ENCODE data around the gene FNDC3B. TPM values are rescaled to one million over a fixed set of nuclear protein-coding genes. Genes with fewer than 3 reads are reported as not detected.

Gene FNDC3B
- total and polyA plus RNA-seq, 4 donors, result 13.3 to 175 (median 100) TPM

- Histone ChIP-seq H3K4me3 (no peak overlapping the region), H3K27me3 (ENCODE audit: control insufficient read depth in 3 of 3, insufficient read depth in 3 of 3, low read length in 2 of 3) (no peaks in the 10 kb centered on the region), H3K4me1 (ENCODE audit: control insufficient read depth in 5 of 5, insufficient read depth in 5 of 5, low read length in 5 of 5) (peaks cover 0 to 5% (median 3%) of the 10 kb centered on the region in 5 donors), H3K9ac (ENCODE audit: insufficient read depth in 1 of 2, low read length in 2 of 2) (no peak overlapping the region), H3K36me3 (ENCODE audit: control insufficient read depth in 4 of 4, insufficient read depth in 4 of 4, low read length in 4 of 4) (peaks cover under 1 to 5% (median 3%) of the 10 kb centered on the region in 4 donors), H3K27ac (ENCODE audit: low read depth in 1 of 2, low read length in 1 of 2) (no peak overlapping the region), H3K9me3 (ENCODE audit: control insufficient read depth in 4 of 4, insufficient read depth in 3 of 4, low read length in 3 of 4) (no peaks in the 10 kb centered on the region)
- no peak for ATAC-seq (ENCODE audit: insufficient read depth, low FRiP score)
- no peak for DNase-seq
- TF ChIP-seq CTCF (IDR thresholded peaks at IDR 0.05; ENCODE audit: control extremely low read depth, extremely low read depth), result no peak
- WGBS, 2 donors, result 61 to 64% methylated on average over 2 of the region's 2 CpGs
These were observed 229.5 kb downstream of the FNDC3B start for GRCh38 chr3:172268868-172269267.

GRCh38 chr3:172270557-172271166, 231.3 kb downstream of the FNDC3B start:
- no peak for TF ChIP-seq CTCF (IDR thresholded peaks at IDR 0.05; ENCODE audit: control extremely low read depth, extremely low read depth)
- no peak for ATAC-seq (ENCODE audit: insufficient read depth, low FRiP score)
- no peak overlapping the region for H3K9ac ChIP-seq (ENCODE audit: insufficient read depth in 1 of 2, low read length in 2 of 2)
- H3K36me3 ChIP-seq (ENCODE audit: control insufficient read depth in 4 of 4, insufficient read depth in 4 of 4, low read length in 4 of 4), result peaks cover 0 to 8% (median 4%) of the 10 kb centered on the region in 4 donors
- H3K27ac ChIP-seq (ENCODE audit: low read depth in 1 of 2, low read length in 1 of 2), result no peak overlapping the region
- no peaks in the 10 kb centered on the region for H3K9me3 ChIP-seq (ENCODE audit: control insufficient read depth in 4 of 4, insufficient read depth in 3 of 4, low read length in 3 of 4)
- no peak for DNase-seq
- WGBS, 2 donors, result 71 to 92% methylated on average over 4 of the region's 4 CpGs
- H3K4me3 ChIP-seq, result no peak overlapping the region
- H3K27me3 ChIP-seq (ENCODE audit: control insufficient read depth in 3 of 3, insufficient read depth in 3 of 3, low read length in 2 of 3), result no peaks in the 10 kb centered on the region
- peaks cover 0 to 5% (median 0%) of the 10 kb centered on the region in 5 donors for H3K4me1 ChIP-seq (ENCODE audit: control insufficient read depth in 5 of 5, insufficient read depth in 5 of 5, low read length in 5 of 5)

- Histone ChIP-seq H3K27ac (ENCODE audit: low read depth in 1 of 2, low read length in 1 of 2) (no peak overlapping the region), H3K4me3 (no peak overlapping the region), H3K4me1 (ENCODE audit: control insufficient read depth in 5 of 5, insufficient read depth in 5 of 5, low read length in 5 of 5) (peaks cover 0 to 5% (median under 1%) of the 10 kb centered on the region in 5 donors), H3K9me3 (ENCODE audit: control insufficient read depth in 4 of 4, insufficient read depth in 3 of 4, low read length in 3 of 4) (no peaks in the 10 kb centered on the region), H3K36me3 (ENCODE audit: control insufficient read depth in 4 of 4, insufficient read depth in 4 of 4, low read length in 4 of 4) (peaks cover 0 to 10% (median 1%) of the 10 kb centered on the region in 4 donors), H3K27me3 (ENCODE audit: control insufficient read depth in 3 of 3, insufficient read depth in 3 of 3, low read length in 2 of 3) (no peaks in the 10 kb centered on the region), H3K9ac (ENCODE audit: insufficient read depth in 1 of 2, low read length in 2 of 2) (no peak overlapping the region)
- WGBS, 2 donors, result 92 to 94% methylated on average over 9 of the region's 9 CpGs
- no peak for ATAC-seq (ENCODE audit: insufficient read depth, low FRiP score)
- no peak for DNase-seq
- no peak for TF ChIP-seq CTCF (IDR thresholded peaks at IDR 0.05; ENCODE audit: control extremely low read depth, extremely low read depth)
These were observed 232.1 kb downstream of the FNDC3B start for GRCh38 chr3:172271386-172271976.

Data from lung (tissue), 12 donors.